Trophoblast cell (in vitro differentiated cells and primary cell): ENCODE measurements around the gene ILF3.

ENCODE experiments used
- DNase-seq, 2 donors: peaks; one replicate each; pipeline ENCODE4 v3.0.0-alpha.2; 2016
- H2AFZ ChIP-seq: 2 replicates; pipeline ENCODE4 v1.6.1; 2013; ENCODE audit warnings: low read length, moderate library complexity, mild to moderate bottlenecking; ENCODE audit not compliant: insufficient read depth, poor library complexity
- H2AK5ac ChIP-seq: 2 replicates; pipeline ENCODE4 v1.6.1; 2013; ENCODE audit warnings: mild to moderate bottlenecking, low read length
- H2BK120ac ChIP-seq: 2 replicates; pipeline ENCODE4 v1.6.1; 2013; ENCODE audit warnings: low read length, mild to moderate bottlenecking, moderate library complexity; ENCODE audit not compliant: insufficient read depth, poor library complexity
- H2BK12ac ChIP-seq: 2 replicates; pipeline ENCODE4 v1.6.1; 2013; ENCODE audit warnings: mild to moderate bottlenecking, low read length, moderate library complexity
- H2BK5ac ChIP-seq: 2 replicates; pipeline ENCODE4 v1.6.1; 2013; ENCODE audit warnings: low read length, low read depth, moderate library complexity, mild to moderate bottlenecking; ENCODE audit not compliant: poor library complexity
- H3K14ac ChIP-seq: 2 replicates; pipeline ENCODE4 v1.6.1; 2013; ENCODE audit warnings: mild to moderate bottlenecking, low read length
- H3K18ac ChIP-seq: 2 replicates; pipeline ENCODE4 v1.6.1; 2013; ENCODE audit warnings: mild to moderate bottlenecking, low read length
- H3K23ac ChIP-seq: 2 replicates; pipeline ENCODE4 v1.6.1; 2013; ENCODE audit warnings: low read length
- H3K27ac ChIP-seq: 2 replicates; pipeline ENCODE4 v1.5.1; 2013; ENCODE audit warnings: low read depth, mild to moderate bottlenecking, inconsistent platforms, low read length, moderate library complexity
- H3K27me3 ChIP-seq: 2 replicates; pipeline ENCODE4 v1.6.1; 2013; ENCODE audit warnings: inconsistent platforms, mild to moderate bottlenecking, low read length, moderate library complexity; ENCODE audit not compliant: insufficient read depth
- H3K36me3 ChIP-seq, 2 experiments: 1 replicate in 1 of 2; 2 replicates in 1 of 2; pipeline ENCODE4 v1.6.1; 2013; ENCODE audit warnings: low read length in 2 of 2, mild to moderate bottlenecking in 2 of 2, moderate library complexity in 1 of 2; ENCODE audit not compliant: insufficient read depth in 2 of 2, control insufficient read depth in 1 of 2
- H3K4ac ChIP-seq: 2 replicates; pipeline ENCODE4 v1.6.1; 2013; ENCODE audit warnings: low read depth, mild to moderate bottlenecking, low read length, moderate library complexity
- H3K4me1 ChIP-seq, 2 experiments: 1 replicate in 1 of 2; 2 replicates in 1 of 2; pipeline ENCODE4 v1.6.1; 2013; ENCODE audit warnings: low read length in 2 of 2, mild to moderate bottlenecking in 2 of 2, moderate library complexity in 1 of 2; ENCODE audit not compliant: insufficient read depth in 2 of 2, control insufficient read depth in 1 of 2
- H3K4me2 ChIP-seq: 2 replicates; pipeline ENCODE4 v1.6.1; 2013; ENCODE audit warnings: inconsistent platforms, mild to moderate bottlenecking, low read length, moderate library complexity
- H3K4me3 ChIP-seq: 2 replicates; pipeline ENCODE4 v1.5.1; 2013; ENCODE audit warnings: mild to moderate bottlenecking, low read depth, low read length, inconsistent platforms
- H3K79me1 ChIP-seq: one replicate; pipeline ENCODE4 v1.6.1; 2013; ENCODE audit warnings: low read length
- H3K79me2 ChIP-seq: 2 replicates; pipeline ENCODE4 v1.6.1; 2013; ENCODE audit warnings: low read length, mild to moderate bottlenecking; ENCODE audit not compliant: control insufficient read depth, insufficient read depth, poor library complexity
- H3K9ac ChIP-seq: 2 replicates; pipeline ENCODE4 v1.6.1; 2013; ENCODE audit warnings: mild to moderate bottlenecking, low read length
- H3K9me3 ChIP-seq: 2 replicates; pipeline ENCODE4 v1.6.1; 2013; ENCODE audit warnings: low read depth, mild to moderate bottlenecking, control low read depth, inconsistent platforms, low read length; ENCODE audit not compliant: insufficient read depth
- H4K12ac ChIP-seq: 2 replicates; pipeline ENCODE4 v1.6.1; 2013; ENCODE audit warnings: low read depth, mild to moderate bottlenecking, low read length, moderate library complexity
- H4K8ac ChIP-seq: 2 replicates; pipeline ENCODE4 v1.6.1; 2013; ENCODE audit warnings: low read depth, mild to moderate bottlenecking, low read length, moderate library complexity
- H4K91ac ChIP-seq: one replicate; pipeline ENCODE4 v1.6.1; 2013; ENCODE audit warnings: low read depth, mild to moderate bottlenecking, low read length, moderate library complexity
- WGBS: extraction: QIAGEN DNeasy Blood & Tissue Kit; methylation state at CpG from one replicate; pipeline ENCODE4 v1.1.7; 2013; ENCODE audit warnings: missing lambda C conversion rate; ENCODE audit not compliant: insufficient read length, insufficient coverage; ENCODE audit errors: extremely low coverage; 5-methylcytosine and 5-hydroxymethylcytosine counted together

ILF3 gene

GRCh38 chr19:10631874-10632273, 22.3 kb upstream of the ILF3 start:
- no CpG with 5 or more reads among the region's 14 CpGs for WGBS
- H2BK120ac ChIP-seq = no peak overlapping the region
- H3K18ac ChIP-seq = no peak overlapping the region

DNA sequence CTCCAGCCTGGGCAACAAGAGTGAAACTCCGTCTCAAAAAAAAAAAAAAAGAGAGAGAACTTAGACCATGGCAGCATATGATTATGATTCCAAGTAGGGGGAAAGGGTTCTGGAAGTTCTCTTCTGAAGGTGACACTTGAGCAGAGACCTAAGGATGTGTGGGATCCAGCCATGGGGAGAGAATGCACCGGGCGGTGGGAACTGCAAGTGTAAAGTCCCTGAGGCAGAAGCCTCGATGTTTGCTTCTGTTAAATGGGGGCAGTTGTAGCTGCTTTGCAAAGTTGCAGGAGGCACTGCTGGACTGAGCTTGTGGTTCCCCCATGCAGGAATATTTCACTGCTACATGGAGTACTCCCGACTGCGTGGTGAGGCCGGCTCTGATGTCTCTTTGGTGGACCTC, 19.7 kb upstream of the ILF3 start:
- Histone ChIP-seq H3K9me3 (no peaks in the 10 kb centered on the region), H3K36me3 (peaks cover 75 to 80% of the 10 kb centered on the region in 2 experiments), H2AFZ (no peak overlapping the region), H3K9ac (no peak overlapping the region), H2AK5ac (no peak overlapping the region), H3K4ac (no peak overlapping the region), H3K4me2 (no peak overlapping the region), H3K79me1 (no peaks in the 10 kb centered on the region), H4K8ac (no peak overlapping the region), H4K91ac (no peak overlapping the region), H3K18ac (no peak overlapping the region), H3K4me1 (no peaks in the 10 kb centered on the region), H2BK120ac (no peak overlapping the region), H3K14ac (no peak overlapping the region), H3K79me2 (no peaks in the 10 kb centered on the region), H2BK12ac (no peak overlapping the region), H3K27ac (no peak overlapping the region), H2BK5ac (no peak overlapping the region), H3K4me3 (no peak overlapping the region), H4K12ac (no peak overlapping the region), H3K27me3 (no peaks in the 10 kb centered on the region), H3K23ac (no peak overlapping the region)
- no peak for DNase-seq
- no CpG with 5 or more reads among the region's 7 CpGs for WGBS

More at GRCh38 chr19:10631874-10632273, 22.3 kb upstream of the ILF3 start:
- no peak for DNase-seq
- Histone ChIP-seq H3K27me3 (no peaks in the 10 kb centered on the region), H3K79me2 (no peaks in the 10 kb centered on the region), H2AK5ac (no peak overlapping the region), H3K9me3 (no peaks in the 10 kb centered on the region), H4K91ac (no peak overlapping the region), H3K14ac (no peak overlapping the region), H3K27ac (no peak overlapping the region), H2BK12ac (no peak overlapping the region), H2BK5ac (no peak overlapping the region), H3K23ac (no peak overlapping the region), H3K4me3 (no peak overlapping the region), H3K36me3 (peaks cover 73 to 74% of the 10 kb centered on the region in 2 experiments), H2AFZ (no peak overlapping the region), H4K8ac (no peak overlapping the region), H4K12ac (no peak overlapping the region), H3K4ac (no peak overlapping the region), H3K4me1 (peaks cover 0 to 4% of the 10 kb centered on the region in 2 experiments), H3K4me2 (no peak overlapping the region), H3K9ac (no peak overlapping the region), H3K79me1 (no peaks in the 10 kb centered on the region)

- Histone ChIP-seq H3K27me3 (no peaks in the 10 kb centered on the region), H3K79me2 (no peaks in the 10 kb centered on the region), H3K9ac (no peak overlapping the region), H2AK5ac (no peak overlapping the region), H3K4me2 (no peak overlapping the region), H3K9me3 (no peaks in the 10 kb centered on the region), H3K23ac (no peak overlapping the region), H3K79me1 (no peaks in the 10 kb centered on the region), H4K8ac (no peak overlapping the region), H2BK5ac (no peak overlapping the region), H3K27ac (no peak overlapping the region), H2AFZ (no peak overlapping the region), H3K4me1 (no peaks in the 10 kb centered on the region), H3K36me3 (peaks cover 76 to 83% of the 10 kb centered on the region in 2 experiments), H3K18ac (no peak overlapping the region), H2BK12ac (no peak overlapping the region), H4K12ac (no peak overlapping the region), H3K4me3 (no peak overlapping the region), H3K14ac (no peak overlapping the region), H2BK120ac (no peak overlapping the region), H4K91ac (no peak overlapping the region), H3K4ac (no peak overlapping the region)
- no peak for DNase-seq
- WGBS = no CpG with 5 or more reads among the region's 6 CpGs
These were observed 19.2 kb upstream of the ILF3 start for GRCh38 chr19:10634963-10635362.

DNA sequence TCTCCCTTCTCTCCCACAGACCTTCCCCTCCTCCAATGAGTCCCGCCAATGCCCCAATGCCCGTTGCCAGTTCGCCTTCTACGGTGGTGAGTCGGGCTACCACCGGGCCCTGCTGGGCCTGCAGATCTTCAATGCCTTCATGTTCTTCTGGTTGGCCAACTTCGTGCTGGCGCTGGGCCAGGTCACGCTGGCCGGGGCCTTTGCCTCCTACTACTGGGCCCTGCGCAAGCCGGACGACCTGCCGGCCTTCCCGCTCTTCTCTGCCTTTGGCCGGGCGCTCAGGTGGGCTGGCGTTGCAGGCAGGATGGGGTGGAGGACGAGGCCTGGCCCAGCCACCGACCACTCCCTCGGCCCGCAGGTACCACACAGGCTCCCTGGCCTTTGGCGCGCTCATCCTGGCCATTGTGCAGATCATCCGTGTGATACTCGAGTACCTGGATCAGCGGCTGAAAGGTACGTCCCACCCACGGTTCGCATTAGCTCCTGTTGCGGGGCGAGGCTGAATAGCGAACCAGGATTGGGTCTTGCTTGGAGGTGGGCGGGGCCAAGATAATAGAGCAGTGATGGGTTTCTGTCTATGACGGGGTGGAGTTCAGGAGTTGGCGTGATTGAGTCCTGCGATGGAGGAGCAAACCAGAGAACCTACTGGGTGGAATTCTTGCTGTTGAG, 17.7 kb upstream of the ILF3 start:
- H3K4me2 ChIP-seq = no peak overlapping the region
- no peak overlapping the region for H3K27ac ChIP-seq
- DNase-seq = no peak
- H3K36me3 ChIP-seq = peaks cover 81 to 85% of the 10 kb centered on the region in 2 experiments
- H3K9me3 ChIP-seq = peaks cover 2% of the 10 kb centered on the region
- H3K9ac ChIP-seq = no peak overlapping the region
- no peak overlapping the region for H2BK12ac ChIP-seq
- H3K4ac ChIP-seq = no peak overlapping the region
- H3K27me3 ChIP-seq = no peaks in the 10 kb centered on the region
- H4K8ac ChIP-seq = no peak overlapping the region
- no peak overlapping the region for H3K14ac ChIP-seq
- H3K4me3 ChIP-seq = no peak overlapping the region
- no CpG with 5 or more reads among the region's 37 CpGs for WGBS
- H4K12ac ChIP-seq = no peak overlapping the region
- no peak overlapping the region for H2AK5ac ChIP-seq
- H3K79me1 ChIP-seq = no peaks in the 10 kb centered on the region
- no peak overlapping the region for H2AFZ ChIP-seq
- H2BK120ac ChIP-seq = no peak overlapping the region
- no peaks in the 10 kb centered on the region for H3K79me2 ChIP-seq
- H2BK5ac ChIP-seq = no peak overlapping the region
- H3K4me1 ChIP-seq = no peaks in the 10 kb centered on the region
- H3K18ac ChIP-seq = no peak overlapping the region
- H3K23ac ChIP-seq = no peak overlapping the region
- H4K91ac ChIP-seq = no peak overlapping the region
